Astrocyte (in vitro differentiated cells and primary cell): Measurements from ENCODE around the gene FBP2.

ENCODE experiments used
- CTCF ChIP-seq: IDR thresholded peaks from 2 replicates; pipeline ENCODE4 v1.5.1; 2011; ENCODE audit warnings: low read depth, mild to moderate bottlenecking, inconsistent platforms, low read length, moderate library complexity; ENCODE audit not compliant: insufficient read depth
- EZH2 ChIP-seq: IDR thresholded peaks from 2 replicates; pipeline ENCODE4 v1.6.1; 2012; ENCODE audit warnings: mild to moderate bottlenecking, low read length, inconsistent platforms; ENCODE audit not compliant: insufficient read depth

- TF ChIP-seq EZH2 (no peak), CTCF (no peak)
These were observed 11.9 kb downstream of the FBP2 start for GRCh38 chr9:94581728-94582127.
